ENCODE results near the gene ITPRIPL2. TPM values are rescaled to one million over a fixed set of nuclear protein-coding genes. Genes with fewer than 3 reads are reported as not detected.

ITPRIPL2 gene
- total RNA-seq, 1 donor from 2014 or later: 50.8 TPM

Other genes with a start within 250 kb of the ITPRIPL2 start
- gene SMG1, start 187.6 kb upstream of the ITPRIPL2 start, total RNA-seq: 60.3 and 135 TPM in 2 replicates
- 0.87 and 1.1 TPM in 2 replicates for gene TMC7, start 130.0 kb upstream of the ITPRIPL2 start, total RNA-seq
- 12.3 and 28.1 TPM in 2 replicates for gene COQ7, start 46.4 kb upstream of the ITPRIPL2 start, total RNA-seq
- 0.30 TPM in 1 of 2 replicates, not detected in the other for gene SYT17, start 54.3 kb downstream of the ITPRIPL2 start, total RNA-seq
- not detected in 2 replicates for gene CLEC19A, start 171.8 kb downstream of the ITPRIPL2 start, total RNA-seq

Measured in renal cortical epithelial cell (primary cell).